HepG2 (cell line): ENCODE results near the gene NOS1AP. TPM values are rescaled to one million over a fixed set of nuclear protein-coding genes. Genes with fewer than 3 reads are reported as not detected.

Source experiments
- ATF7 ChIP-seq, 2 experiments: fragments of 450-650 bp in 1 of 2; sonication (generic) in 1 of 2; formaldehyde crosslinking in 1 of 2; IDR thresholded peaks; 2 replicates each; pipeline versions ENCODE4 v1.4.0 to v1.6.1; 2016 to 2020; ENCODE audit warnings: antibody characterized with exemption in 1 of 2, mild to moderate bottlenecking in 1 of 2, missing genetic modification reagents in 1 of 2
- DPF2 ChIP-seq: sonication (generic); formaldehyde crosslinking; IDR thresholded peaks from 2 replicates; pipeline ENCODE4 v1.4.0; 2020; ENCODE audit warnings: mild to moderate bottlenecking, low read depth, missing genetic modification reagents, borderline replicate concordance
- DR1 ChIP-seq: sonication (generic); formaldehyde crosslinking; IDR thresholded peaks from 2 replicates; pipeline ENCODE4 v1.8.0; 2021; ENCODE audit warnings: mild to moderate bottlenecking, missing genetic modification reagents, inconsistent platforms
- FOXA1 ChIP-seq, 2 experiments: fragments of 450-650 bp in 1 of 2; sonication (generic) in 1 of 2; formaldehyde crosslinking in 1 of 2; IDR thresholded peaks; 2 replicates each; pipeline versions ENCODE4 v1.4.0 to v1.6.1; 2016 to 2020; ENCODE audit warnings: missing genetic modification reagents in 1 of 2
- HNRNPK ChIP-seq: fragments of 200-400 bp; formaldehyde crosslinking; IDR thresholded peaks from 2 replicates; pipeline ENCODE4 v1.6.1; 2018; ENCODE audit warnings: low read length, low read depth, moderate library complexity, mild to moderate bottlenecking; ENCODE audit not compliant: poor library complexity, severe bottlenecking
- NFKBIZ ChIP-seq: IDR thresholded peaks from 2 replicates; pipeline ENCODE4 v1.6.1; 2018; ENCODE audit warnings: missing genetic modification reagents, missing compliant biosample characterization
- NRL ChIP-seq: sonication (generic); formaldehyde crosslinking; IDR thresholded peaks from 2 replicates; pipeline ENCODE4 v1.5.0; 2020; ENCODE audit warnings: missing genetic modification reagents, mild to moderate bottlenecking, moderate library complexity, borderline replicate concordance
- POLR2AphosphoS2 ChIP-seq: IDR thresholded peaks from 2 replicates; pipeline ENCODE4 v1.6.1; 2011; ENCODE audit warnings: low read depth, low read length, improper control_type of control experiment
- PRDM15 ChIP-seq: sonication (generic); formaldehyde crosslinking; IDR thresholded peaks from 2 replicates; pipeline ENCODE4 v1.4.0; 2020; ENCODE audit warnings: missing genetic modification reagents
- SIN3A ChIP-seq: IDR thresholded peaks from 2 replicates; pipeline ENCODE4 v1.6.1; 2011; ENCODE audit warnings: low read depth, mild to moderate bottlenecking, control low read depth, low read length, borderline replicate concordance
- SIX4 ChIP-seq: sonication (generic); formaldehyde crosslinking; IDR thresholded peaks from 2 replicates; pipeline ENCODE4 v1.4.0; 2020; ENCODE audit warnings: missing genetic modification reagents
- SMARCC2 ChIP-seq: fragments of 450-650 bp; IDR thresholded peaks from 2 replicates; pipeline ENCODE4 v1.6.1; 2017; ENCODE audit warnings: antibody characterized with exemption, mild to moderate bottlenecking
- TAF1 ChIP-seq: sonication (generic); formaldehyde crosslinking; IDR thresholded peaks from 2 replicates; pipeline ENCODE4 v1.4.0; 2020; ENCODE audit warnings: missing genetic modification reagents
- ZGPAT ChIP-seq: IDR thresholded peaks from 2 replicates; pipeline ENCODE4 v1.6.1; 2016; ENCODE audit warnings: mild to moderate bottlenecking
- ZNF337 ChIP-seq: sonication (generic); formaldehyde crosslinking; IDR thresholded peaks from 2 replicates; pipeline ENCODE4 v1.5.1; 2020; ENCODE audit warnings: missing genetic modification reagents, low read depth, mild to moderate bottlenecking, borderline replicate concordance
- ZNF496 ChIP-seq: sonication (generic); formaldehyde crosslinking; IDR thresholded peaks from 2 replicates; pipeline ENCODE4 v1.8.1; 2023; ENCODE audit warnings: mild to moderate bottlenecking, moderate library complexity, missing genetic modification reagents; ENCODE audit not compliant: insufficient replicate concordance
- ZNF572 ChIP-seq: sonication (generic); formaldehyde crosslinking; IDR thresholded peaks from 2 replicates; pipeline ENCODE4 v1.5.1; 2020; ENCODE audit warnings: mild to moderate bottlenecking, missing genetic modification reagents
- ZNF703 ChIP-seq: sonication (generic); formaldehyde crosslinking; IDR thresholded peaks from 2 replicates; pipeline ENCODE4 v1.5.1; 2020; ENCODE audit warnings: missing genetic modification reagents, mild to moderate bottlenecking, moderate library complexity, borderline replicate concordance
- polyA plus RNA-seq, 8 experiments: library from polyadenylated mRNA; depleted of rRNA in 3 of 8; stranded (reverse) in 7 of 8; unstranded in 1 of 8; fragments of >200 nt; fragmentation: Illumina TruSeq in 4 of 8; extraction: Trizol in 4 of 8; gene quantifications; 2 replicates each; pipeline versions ENCODE4 v1.2.1 to v1.2.3, GENCODE V29; 2011 to 2016; ENCODE audit warnings: low read depth in 4 of 8, missing spikeins in 1 of 8, mixed read lengths in 1 of 8; ENCODE audit not compliant: insufficient read depth in 1 of 8
- total RNA-seq, 5 experiments: library from RNA; depleted of rRNA; stranded (reverse); fragments of >200 nt; fragmentation: Illumina TruSeq; extraction: Trizol; gene quantifications; 2 replicates each; pipeline ENCODE4 v1.2.3, GENCODE V29; 2016; ENCODE audit warnings: low read depth in 1 of 5
- TF ChIP-seq, protein P1 (sequence below): sonication (generic); formaldehyde crosslinking; IDR thresholded peaks from 2 replicates; pipeline ENCODE4 v1.4.0; 2020; ENCODE audit warnings: missing genetic modification reagents
- TF ChIP-seq, protein P2 (sequence below): sonication (generic); formaldehyde crosslinking; IDR thresholded peaks from 2 replicates; pipeline ENCODE4 v1.9.0; 2022; ENCODE audit warnings: low read depth, missing genetic modification reagents

NOS1AP gene
- total and polyA plus RNA-seq, 2 of the 13 experiments (the other 11 are each of a cell fraction or from before 2014, with no cell fraction given): 2.0 to 3.3 TPM

- TF ChIP-seq PRDM15 (CRISPR knock-in tag): no peak
- no peak for TF ChIP-seq POLR2AphosphoS2
- TF ChIP-seq SIN3A: no peak
- TF ChIP-seq NFKBIZ: no peak
- TF ChIP-seq, protein P1, sequence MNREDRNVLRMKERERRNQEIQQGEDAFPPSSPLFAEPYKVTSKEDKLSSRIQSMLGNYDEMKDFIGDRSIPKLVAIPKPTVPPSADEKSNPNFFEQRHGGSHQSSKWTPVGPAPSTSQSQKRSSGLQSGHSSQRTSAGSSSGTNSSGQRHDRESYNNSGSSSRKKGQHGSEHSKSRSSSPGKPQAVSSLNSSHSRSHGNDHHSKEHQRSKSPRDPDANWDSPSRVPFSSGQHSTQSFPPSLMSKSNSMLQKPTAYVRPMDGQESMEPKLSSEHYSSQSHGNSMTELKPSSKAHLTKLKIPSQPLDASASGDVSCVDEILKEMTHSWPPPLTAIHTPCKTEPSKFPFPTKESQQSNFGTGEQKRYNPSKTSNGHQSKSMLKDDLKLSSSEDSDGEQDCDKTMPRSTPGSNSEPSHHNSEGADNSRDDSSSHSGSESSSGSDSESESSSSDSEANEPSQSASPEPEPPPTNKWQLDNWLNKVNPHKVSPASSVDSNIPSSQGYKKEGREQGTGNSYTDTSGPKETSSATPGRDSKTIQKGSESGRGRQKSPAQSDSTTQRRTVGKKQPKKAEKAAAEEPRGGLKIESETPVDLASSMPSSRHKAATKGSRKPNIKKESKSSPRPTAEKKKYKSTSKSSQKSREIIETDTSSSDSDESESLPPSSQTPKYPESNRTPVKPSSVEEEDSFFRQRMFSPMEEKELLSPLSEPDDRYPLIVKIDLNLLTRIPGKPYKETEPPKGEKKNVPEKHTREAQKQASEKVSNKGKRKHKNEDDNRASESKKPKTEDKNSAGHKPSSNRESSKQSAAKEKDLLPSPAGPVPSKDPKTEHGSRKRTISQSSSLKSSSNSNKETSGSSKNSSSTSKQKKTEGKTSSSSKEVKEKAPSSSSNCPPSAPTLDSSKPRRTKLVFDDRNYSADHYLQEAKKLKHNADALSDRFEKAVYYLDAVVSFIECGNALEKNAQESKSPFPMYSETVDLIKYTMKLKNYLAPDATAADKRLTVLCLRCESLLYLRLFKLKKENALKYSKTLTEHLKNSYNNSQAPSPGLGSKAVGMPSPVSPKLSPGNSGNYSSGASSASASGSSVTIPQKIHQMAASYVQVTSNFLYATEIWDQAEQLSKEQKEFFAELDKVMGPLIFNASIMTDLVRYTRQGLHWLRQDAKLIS (CRISPR knock-in tag): no peak
- no peak for TF ChIP-seq SIX4 (CRISPR knock-in tag)
- no peak for TF ChIP-seq ZNF337 (CRISPR knock-in tag)
- no peak for TF ChIP-seq DPF2
- no peak for TF ChIP-seq TAF1 (CRISPR knock-in tag)
- TF ChIP-seq, protein P2, sequence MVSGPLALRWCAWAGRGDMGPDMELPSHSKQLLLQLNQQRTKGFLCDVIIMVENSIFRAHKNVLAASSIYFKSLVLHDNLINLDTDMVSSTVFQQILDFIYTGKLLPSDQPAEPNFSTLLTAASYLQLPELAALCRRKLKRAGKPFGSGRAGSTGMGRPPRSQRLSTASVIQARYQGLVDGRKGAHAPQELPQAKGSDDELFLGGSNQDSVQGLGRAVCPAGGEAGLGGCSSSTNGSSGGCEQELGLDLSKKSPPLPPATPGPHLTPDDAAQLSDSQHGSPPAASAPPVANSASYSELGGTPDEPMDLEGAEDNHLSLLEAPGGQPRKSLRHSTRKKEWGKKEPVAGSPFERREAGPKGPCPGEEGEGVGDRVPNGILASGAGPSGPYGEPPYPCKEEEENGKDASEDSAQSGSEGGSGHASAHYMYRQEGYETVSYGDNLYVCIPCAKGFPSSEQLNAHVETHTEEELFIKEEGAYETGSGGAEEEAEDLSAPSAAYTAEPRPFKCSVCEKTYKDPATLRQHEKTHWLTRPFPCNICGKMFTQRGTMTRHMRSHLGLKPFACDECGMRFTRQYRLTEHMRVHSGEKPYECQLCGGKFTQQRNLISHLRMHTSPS (CRISPR knock-in tag): no peak
- TF ChIP-seq SMARCC2: no peak
- no peak for TF ChIP-seq ATF7 (IDR thresholded peaks at IDR 0.05)
- no peak for TF ChIP-seq ATF7 (CRISPR knock-in tag; IDR thresholded peaks at IDR 0.05)
- TF ChIP-seq ZNF572 (CRISPR knock-in tag): no peak
- TF ChIP-seq ZNF496 (CRISPR knock-in tag): no peak
- TF ChIP-seq FOXA1 (IDR thresholded peaks at IDR 0.05): no peak
- no peak for TF ChIP-seq FOXA1 (CRISPR knock-in tag; IDR thresholded peaks at IDR 0.05)
- no peak for TF ChIP-seq DR1 (CRISPR knock-in tag)
- TF ChIP-seq ZGPAT (CRISPR knock-in tag): no peak
- no peak for TF ChIP-seq HNRNPK
- TF ChIP-seq NRL (CRISPR knock-in tag): no peak
- no peak for TF ChIP-seq ZNF703 (CRISPR knock-in tag)
Measured at GRCh38 chr1:162136760-162137159, 67.3 kb downstream of the NOS1AP start (continued).
